ENCODE results near the gene LRP8.
A peak's percentile ranks its signal among the peaks of the same experiment; 100 is the strongest.

Gene LRP8

GRCh38 chr1:53315456-53316423 lies 12.1 kb downstream of the LRP8 start:
- DNase-seq (ENCODE audit: low read depth, low spot score) = no peak
- H3K4me3 ChIP-seq (ENCODE audit: low read length) = no peak overlapping the region

- DNase-seq (ENCODE audit: low read depth, low spot score) = no peak
- H3K4me3 ChIP-seq (ENCODE audit: low read length) = no peak overlapping the region
Observed at GRCh38 chr1:53315046-53315445, 12.8 kb downstream of the LRP8 start.

GRCh38 chr1:53314606-53315005 lies 13.3 kb downstream of the LRP8 start:
- H3K4me3 ChIP-seq (ENCODE audit: low read length) = no peak overlapping the region

GRCh38 chr1:53314096-53314495 lies 13.8 kb downstream of the LRP8 start:
- H3K4me3 ChIP-seq (ENCODE audit: low read length) = no peak overlapping the region
- no peak for DNase-seq (ENCODE audit: low read depth, low spot score)

More at GRCh38 chr1:53314606-53315005, 13.3 kb downstream of the LRP8 start:
- DNase-seq (ENCODE audit: low read depth, low spot score) = no peak

- H3K4me3 ChIP-seq (ENCODE audit: low read length) = no peak overlapping the region
- no peak for DNase-seq (ENCODE audit: low read depth, low spot score)
Observed at GRCh38 chr1:53313556-53313955, 14.3 kb downstream of the LRP8 start.

- no peak for DNase-seq (ENCODE audit: low read depth, low spot score)
Observed at GRCh38 chr1:53311702-53312305, 16.1 kb downstream of the LRP8 start.

GRCh38 chr1:53310847-53311681 lies 16.8 kb downstream of the LRP8 start:
- H3K4me3 ChIP-seq (ENCODE audit: low read length) = no peak overlapping the region
- no peak for DNase-seq (ENCODE audit: low read depth, low spot score)

More at GRCh38 chr1:53311702-53312305, 16.1 kb downstream of the LRP8 start:
- no peak overlapping the region for H3K4me3 ChIP-seq (ENCODE audit: low read length)

GRCh38 chr1:53309802-53310201 lies 18.1 kb downstream of the LRP8 start:
- H3K4me3 ChIP-seq (ENCODE audit: low read length) = no peak overlapping the region
- DNase-seq (ENCODE audit: low read depth, low spot score) = no peak

GRCh38 chr1:53308506-53308905 lies 19.4 kb downstream of the LRP8 start:
- no peak for DNase-seq (ENCODE audit: low read depth, low spot score)
- no peak overlapping the region for H3K4me3 ChIP-seq (ENCODE audit: low read length)

GRCh38 chr1:53307037-53307436 lies 20.8 kb downstream of the LRP8 start:
- no peak for DNase-seq (ENCODE audit: low read depth, low spot score)
- no peak overlapping the region for H3K4me3 ChIP-seq (ENCODE audit: low read length)

- peak; percentile 44 for DNase-seq (ENCODE audit: low read depth, low spot score)
Observed at GRCh38 chr1:53306168-53306567, 21.7 kb downstream of the LRP8 start.

GRCh38 chr1:53305650-53306049 lies 22.2 kb downstream of the LRP8 start:
- DNase-seq (ENCODE audit: low read depth, low spot score) = no peak

More at GRCh38 chr1:53306168-53306567, 21.7 kb downstream of the LRP8 start:
- H3K4me3 ChIP-seq (ENCODE audit: low read length) = no peak overlapping the region

GRCh38 chr1:53304527-53304926 lies 23.3 kb downstream of the LRP8 start:
- no peak overlapping the region for H3K4me3 ChIP-seq (ENCODE audit: low read length)
- DNase-seq (ENCODE audit: low read depth, low spot score) = no peak

More at GRCh38 chr1:53305650-53306049, 22.2 kb downstream of the LRP8 start:
- no peak overlapping the region for H3K4me3 ChIP-seq (ENCODE audit: low read length)

GRCh38 chr1:53303726-53304515 lies 23.9 kb downstream of the LRP8 start:
- no peak overlapping the region for H3K4me3 ChIP-seq (ENCODE audit: low read length)
- DNase-seq (ENCODE audit: low read depth, low spot score) = no peak

- no peak for DNase-seq (ENCODE audit: low read depth, low spot score)
- no peak overlapping the region for H3K4me3 ChIP-seq (ENCODE audit: low read length)
Observed at GRCh38 chr1:53303243-53303642, 24.6 kb downstream of the LRP8 start.

- no peak overlapping the region for H3K4me3 ChIP-seq (ENCODE audit: low read length)
- DNase-seq (ENCODE audit: low read depth, low spot score) = no peak
Observed at GRCh38 chr1:53299233-53299632, 28.6 kb downstream of the LRP8 start.

- H3K4me3 ChIP-seq (ENCODE audit: low read length) = no peak overlapping the region
- no peak for DNase-seq (ENCODE audit: low read depth, low spot score)
Observed at GRCh38 chr1:53298045-53298637, 29.7 kb downstream of the LRP8 start.

GRCh38 chr1:53297195-53297594 lies 30.7 kb downstream of the LRP8 start:
- no peak for DNase-seq (ENCODE audit: low read depth, low spot score)
- no peak overlapping the region for H3K4me3 ChIP-seq (ENCODE audit: low read length)
